Right lobe of liver (tissue), 6 donors: ENCODE measurements around the gene HNRNPLL. TPM values are rescaled to one million over a fixed set of nuclear protein-coding genes. Genes with fewer than 3 reads are reported as not detected.

Experiments
- ATAC-seq, 4 donors: fragments of 200-7000 bp; cut with Tn5 transposase; one replicate each; pipeline ENCODE4 v1.9.1; 2020; ENCODE audit warnings: mild to moderate bottlenecking in 4 of 4, moderate library complexity in 4 of 4
- DNase-seq, 3 donors: peaks; one replicate each; pipeline ENCODE4 v3.0.0-alpha.2; 2020
- H3K27ac ChIP-seq, 3 donors: fragments of 200-600 bp; one replicate each; pipeline ENCODE4 v1.8.0; 2022
- H3K27me3 ChIP-seq, 2 donors: fragments of 200-600 bp; one replicate each; pipeline ENCODE4 v1.8.0; 2022
- H3K36me3 ChIP-seq, 4 donors: fragments of 200-600 bp; sonication (generic) in 1 of 4; one replicate each; pipeline versions ENCODE4 v1.5.1 to v1.8.0; 2017 to 2022; ENCODE audit warnings: control low read depth in 1 of 4
- H3K4me1 ChIP-seq, 4 donors: fragments of 200-600 bp; sonication (generic) in 1 of 4; one replicate each; pipeline versions ENCODE4 v1.5.1 to v1.8.0; 2017 to 2022; ENCODE audit warnings: control low read depth in 1 of 4
- H3K4me3 ChIP-seq, 3 donors: fragments of 200-600 bp; one replicate each; pipeline ENCODE4 v1.8.0; 2022
- H3K9me3 ChIP-seq, 4 donors: fragments of 200-600 bp; sonication (generic) in 1 of 4; one replicate each; pipeline versions ENCODE4 v1.5.1 to v1.8.0; 2017 to 2022; ENCODE audit warnings: control low read depth in 1 of 4
- CTCF ChIP-seq, 4 donors: fragments of 200-600 bp in 3 of 4; fragments of 450-650 bp in 1 of 4; IDR thresholded peaks; one replicate each; pipeline versions ENCODE4 v1.5.1 to v1.8.0; 2016 to 2022; ENCODE audit warnings: antibody characterized with exemption in 4 of 4, mild to moderate bottlenecking in 2 of 4
- POLR2A ChIP-seq: fragments of 450-650 bp; IDR thresholded peaks from one replicate; pipeline ENCODE4 v1.6.1; 2017; ENCODE audit warnings: antibody characterized with exemption, mild to moderate bottlenecking
- WGBS: methylation state at CpG from one replicate; pipeline ENCODE4 v1.1.6; 2018; ENCODE audit warnings: low coverage, low lambda C conversion rate; ENCODE audit not compliant: insufficient coverage; ENCODE audit errors: missing lambda C conversion rate; 5-methylcytosine and 5-hydroxymethylcytosine counted together
- intact Hi-C, 2 donors: fragments of 100-400 bp; cut with DNase I; formaldehyde crosslinking; loops; one replicate each; pipeline versions ENCODE4 v1.11.2 to v1.14.1; 2022
- total RNA-seq, 6 experiments: library from RNA; depleted of rRNA in 2 of 6; stranded (reverse); fragments of >200 nt in 2 of 6; fragmentation: NEBNext Ultra II Directional in 3 of 6; extraction: Animal tissue kit (Norgen Biotek cat#: 25700) in 3 of 6; gene quantifications; one replicate each; pipeline versions ENCODE4 v1.1.0 to v1.2.4, GENCODE V29; 2016 to 2023
- donor health status: DM: no; HTN: yes; CAD: no.
- donor health status: DM: no; HTN: no; CAD: no.
- donor health status: DM: no; HTN: no; CAD: no.
- donor health status: DM: no; HTN: yes; CAD: no.
- donor health status: DM: no; HTN: yes; CAD: no.

The HNRNPLL gene
- total RNA-seq, 6 experiments from 2014 or later = 9.2 to 15.9 (median 13.9) TPM

- H3K9me3 ChIP-seq = no peaks in the 10 kb centered on the region
- H3K27me3 ChIP-seq = no peaks in the 10 kb centered on the region
- peaks cover 0 to 5% (median 0%) of the 10 kb centered on the region in 4 donors for H3K36me3 ChIP-seq
- no peak overlapping the region for H3K27ac ChIP-seq
- TF ChIP-seq CTCF (IDR thresholded peaks at IDR 0.05) (no peak), POLR2A (no peak)
- intact Hi-C loops = loop anchor here in 1 of 2 donors (10.0 kb wide), 1 partner anchor 155 kb away; no protein-coding TSS in a partner anchor
- ATAC-seq (no peak), DNase-seq (no peak)
- 88% methylated on average over 2 of the region's 2 CpGs for WGBS
- no peaks in the 10 kb centered on the region for H3K4me1 ChIP-seq
- H3K4me3 ChIP-seq = no peak overlapping the region
These were observed 22.6 kb downstream of the HNRNPLL start for GRCh38 chr2:38580115-38580636.

- TF ChIP-seq POLR2A = no peak
- no peak overlapping the region for H3K4me3 ChIP-seq
- H3K27me3 ChIP-seq = no peaks in the 10 kb centered on the region
- DNase-seq (no peak), ATAC-seq (no peak)
- H3K9me3 ChIP-seq = no peaks in the 10 kb centered on the region
- intact Hi-C loops = no loop called here
- H3K36me3 ChIP-seq = no peaks in the 10 kb centered on the region
- H3K27ac ChIP-seq = no peak overlapping the region
- no peaks in the 10 kb centered on the region for H3K4me1 ChIP-seq
- WGBS = 72% methylated on average over 5 of the region's 5 CpGs
These were observed 23.9 kb downstream of the HNRNPLL start for GRCh38 chr2:38578832-38579231.

GRCh38 chr2:38574278-38574677 lies 28.4 kb downstream of the HNRNPLL start:
- peaks cover 0 to 12% (median 6%) of the 10 kb centered on the region in 4 donors for H3K4me1 ChIP-seq
- no peak overlapping the region for H3K4me3 ChIP-seq
- H3K36me3 ChIP-seq = peaks cover 0 to 10% (median 1%) of the 10 kb centered on the region in 4 donors
- ATAC-seq (no peak), DNase-seq (no peak)
- no peaks in the 10 kb centered on the region for H3K27me3 ChIP-seq
- no peak for TF ChIP-seq POLR2A
- TF ChIP-seq CTCF (IDR thresholded peaks at IDR 0.05) = no peak
- H3K27ac ChIP-seq = no peak overlapping the region
- H3K9me3 ChIP-seq = no peaks in the 10 kb centered on the region
- intact Hi-C loops = no loop called here

GRCh38 chr2:38572167-38572566 lies 30.6 kb downstream of the HNRNPLL start:
- peaks cover 0 to 21% (median 4%) of the 10 kb centered on the region in 4 donors for H3K36me3 ChIP-seq
- no peak overlapping the region for H3K4me3 ChIP-seq
- TF ChIP-seq CTCF (IDR thresholded peaks at IDR 0.05) (no peak), POLR2A (no peak)
- H3K27ac ChIP-seq = no peak overlapping the region
- H3K27me3 ChIP-seq = no peaks in the 10 kb centered on the region
- intact Hi-C loops = no loop called here
- 20% methylated on average over 1 of the region's 1 CpG for WGBS
- ATAC-seq = peak in 1 of 4 donors; percentile 14
- H3K9me3 ChIP-seq = no peaks in the 10 kb centered on the region
- H3K4me1 ChIP-seq = peaks cover 0 to 21% (median 10%) of the 10 kb centered on the region in 4 donors
- DNase-seq = no peak

GRCh38 chr2:38571193-38571592 lies 31.5 kb downstream of the HNRNPLL start:
- DNase-seq = no peak
- TF ChIP-seq CTCF (IDR thresholded peaks at IDR 0.05) (no peak), POLR2A (no peak)
- Histone ChIP-seq H3K27me3 (no peaks in the 10 kb centered on the region), H3K9me3 (no peaks in the 10 kb centered on the region), H3K36me3 (peaks cover 0 to 31% (median 4%) of the 10 kb centered on the region in 4 donors), H3K27ac (no peak overlapping the region), H3K4me3 (no peak overlapping the region), H3K4me1 (peaks cover 0 to 21% (median 10%) of the 10 kb centered on the region in 4 donors)
- intact Hi-C loops = no loop called here
- WGBS = 72% methylated on average over 4 of the region's 4 CpGs
- ATAC-seq = peak in 1 of 4 donors; percentile 24
